ENCODE data around the gene DDIT4.

The DDIT4 gene

DNA sequence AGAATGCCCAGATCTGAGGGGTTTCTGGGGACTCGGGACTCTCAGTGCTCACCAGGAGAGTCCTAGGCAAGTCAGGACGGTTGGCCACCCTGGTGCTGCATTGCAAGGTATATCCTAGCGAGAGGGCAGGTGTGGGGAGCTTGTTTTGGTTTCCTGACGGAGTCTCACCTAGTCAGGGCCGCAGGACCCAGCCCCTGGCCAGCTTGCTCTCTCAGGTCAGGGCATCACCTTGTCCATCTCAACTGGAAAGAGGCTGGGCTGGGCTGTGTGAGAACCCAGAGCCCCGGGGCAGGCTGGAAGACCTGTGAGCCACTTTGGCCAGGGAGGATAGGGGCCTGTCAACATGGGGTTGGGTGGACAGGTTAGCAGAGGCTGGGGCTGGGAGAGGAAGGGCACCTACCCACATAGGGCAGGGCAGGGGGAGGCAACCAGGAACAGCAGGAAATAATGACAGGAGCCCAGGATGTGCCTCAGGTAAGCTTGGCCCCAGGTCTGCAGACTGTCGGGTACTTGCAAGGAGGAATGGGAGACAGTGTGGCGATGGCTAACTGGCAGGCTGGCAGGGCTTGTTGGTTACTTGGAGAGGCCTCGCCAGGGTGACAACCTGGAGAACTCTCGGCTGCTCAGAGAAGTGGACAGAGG is 49.5 kb downstream of the DDIT4 start:
- TF ChIP-seq SIN3A (IDR thresholded peaks at IDR 0.05; ENCODE audit: borderline replicate concordance, insufficient read depth, low read length) (no peak), FOXP2 (optimal IDR thresholded peaks at IDR 0.05; ENCODE audit: borderline replicate concordance, extremely low read depth, extremely low read length, insufficient read depth) (no peak), POLR2AphosphoS5 (IDR thresholded peaks at IDR 0.05; ENCODE audit: low read depth, low read length) (no peak), TAF1 (IDR thresholded peaks at IDR 0.05; ENCODE audit: borderline replicate concordance, insufficient read depth, low read length) (no peak)
- TF ChIP-seq, protein P1, sequence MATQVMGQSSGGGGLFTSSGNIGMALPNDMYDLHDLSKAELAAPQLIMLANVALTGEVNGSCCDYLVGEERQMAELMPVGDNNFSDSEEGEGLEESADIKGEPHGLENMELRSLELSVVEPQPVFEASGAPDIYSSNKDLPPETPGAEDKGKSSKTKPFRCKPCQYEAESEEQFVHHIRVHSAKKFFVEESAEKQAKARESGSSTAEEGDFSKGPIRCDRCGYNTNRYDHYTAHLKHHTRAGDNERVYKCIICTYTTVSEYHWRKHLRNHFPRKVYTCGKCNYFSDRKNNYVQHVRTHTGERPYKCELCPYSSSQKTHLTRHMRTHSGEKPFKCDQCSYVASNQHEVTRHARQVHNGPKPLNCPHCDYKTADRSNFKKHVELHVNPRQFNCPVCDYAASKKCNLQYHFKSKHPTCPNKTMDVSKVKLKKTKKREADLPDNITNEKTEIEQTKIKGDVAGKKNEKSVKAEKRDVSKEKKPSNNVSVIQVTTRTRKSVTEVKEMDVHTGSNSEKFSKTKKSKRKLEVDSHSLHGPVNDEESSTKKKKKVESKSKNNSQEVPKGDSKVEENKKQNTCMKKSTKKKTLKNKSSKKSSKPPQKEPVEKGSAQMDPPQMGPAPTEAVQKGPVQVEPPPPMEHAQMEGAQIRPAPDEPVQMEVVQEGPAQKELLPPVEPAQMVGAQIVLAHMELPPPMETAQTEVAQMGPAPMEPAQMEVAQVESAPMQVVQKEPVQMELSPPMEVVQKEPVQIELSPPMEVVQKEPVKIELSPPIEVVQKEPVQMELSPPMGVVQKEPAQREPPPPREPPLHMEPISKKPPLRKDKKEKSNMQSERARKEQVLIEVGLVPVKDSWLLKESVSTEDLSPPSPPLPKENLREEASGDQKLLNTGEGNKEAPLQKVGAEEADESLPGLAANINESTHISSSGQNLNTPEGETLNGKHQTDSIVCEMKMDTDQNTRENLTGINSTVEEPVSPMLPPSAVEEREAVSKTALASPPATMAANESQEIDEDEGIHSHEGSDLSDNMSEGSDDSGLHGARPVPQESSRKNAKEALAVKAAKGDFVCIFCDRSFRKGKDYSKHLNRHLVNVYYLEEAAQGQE (IDR thresholded peaks at IDR 0.05; ENCODE audit: insufficient read depth in 1 of 2, low read depth in 2 of 2, low read length in 2 of 2): no peak

DNA sequence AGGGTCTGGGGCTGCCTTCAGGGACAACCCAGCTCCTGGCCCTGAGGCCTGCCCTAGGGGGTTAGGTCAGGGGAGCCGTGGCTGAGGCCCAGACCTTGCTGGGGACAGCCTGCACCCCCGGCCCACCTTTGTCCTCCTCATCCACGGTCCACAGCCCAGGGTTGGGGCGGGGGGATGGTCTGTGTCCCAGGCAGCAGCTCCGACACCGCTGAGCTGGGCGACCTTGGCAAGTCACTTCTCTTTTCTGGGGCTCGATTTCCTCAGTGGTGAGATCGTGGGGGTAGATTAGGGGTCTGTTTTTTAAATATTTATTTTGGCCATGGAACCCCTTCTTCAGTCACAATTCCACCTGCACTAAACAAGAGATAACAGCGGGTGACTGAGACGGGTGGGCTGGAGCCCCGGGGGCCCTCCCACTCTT is 50.1 kb downstream of the DDIT4 start:
- TF ChIP-seq SIN3A (IDR thresholded peaks at IDR 0.05; ENCODE audit: borderline replicate concordance, insufficient read depth, low read length) (no peak), TAF1 (IDR thresholded peaks at IDR 0.05; ENCODE audit: borderline replicate concordance, insufficient read depth, low read length) (no peak), FOXP2 (optimal IDR thresholded peaks at IDR 0.05; ENCODE audit: borderline replicate concordance, extremely low read depth, extremely low read length, insufficient read depth) (no peak), POLR2AphosphoS5 (IDR thresholded peaks at IDR 0.05; ENCODE audit: low read depth, low read length) (no peak)
- TF ChIP-seq, protein P1 (IDR thresholded peaks at IDR 0.05; ENCODE audit: insufficient read depth in 1 of 2, low read depth in 2 of 2, low read length in 2 of 2): no peak

Data from PFSK-1 (cell line).